ENCODE data around the gene FAM53B.

Gene FAM53B

GRCh38 chr10:124629842-124630241, 114.3 kb downstream of the FAM53B start:
- DNase-seq (ENCODE audit: low read depth in 2 of 2), result no peak

DNA sequence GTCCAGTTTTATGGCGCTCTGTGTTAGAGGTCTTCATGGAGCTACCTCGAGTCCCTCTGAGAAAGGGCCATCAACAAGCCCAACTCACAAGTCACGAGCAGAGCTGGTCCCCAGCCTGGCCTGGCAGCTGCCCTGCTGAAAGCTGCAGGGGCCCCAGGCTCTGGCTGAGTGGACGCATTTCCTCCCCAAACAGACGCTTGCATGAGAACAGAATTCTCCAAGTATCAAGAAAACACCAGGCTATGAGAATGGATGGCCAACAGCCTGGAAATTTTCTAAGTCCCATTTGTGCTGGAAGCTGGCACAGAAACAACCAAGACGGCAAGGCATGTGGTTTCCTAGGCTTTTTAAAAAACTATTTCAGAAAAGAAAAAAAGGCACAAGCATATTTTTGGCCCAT, 114.8 kb downstream of the FAM53B start:
- no peak for DNase-seq (ENCODE audit: low read depth in 2 of 2)

DNA sequence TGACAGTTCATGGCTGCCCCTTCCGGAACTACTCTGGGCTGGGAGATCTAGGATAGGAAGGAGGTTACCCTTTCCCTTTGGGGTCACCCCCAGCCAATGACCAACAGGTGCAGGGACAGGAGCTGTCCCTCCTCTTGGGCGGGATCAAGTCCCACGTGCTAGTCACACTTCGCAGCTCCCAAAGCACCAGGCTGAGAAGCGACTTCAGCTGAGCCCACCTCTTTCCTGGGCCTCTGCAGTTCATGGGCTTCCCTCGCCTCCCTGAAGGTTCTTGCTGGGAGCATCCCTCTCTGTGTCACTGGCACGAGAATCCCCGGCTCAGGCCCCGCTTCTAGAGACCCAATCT, 115.5 kb downstream of the FAM53B start:
- DNase-seq (ENCODE audit: low read depth in 2 of 2), result no peak

- DNase-seq (ENCODE audit: low read depth in 2 of 2), result no peak
These were observed 116.1 kb downstream of the FAM53B start for GRCh38 chr10:124627866-124628675.

- no peak for DNase-seq (ENCODE audit: low read depth in 2 of 2)
These were observed 117.3 kb downstream of the FAM53B start for GRCh38 chr10:124626759-124627380.

DNA sequence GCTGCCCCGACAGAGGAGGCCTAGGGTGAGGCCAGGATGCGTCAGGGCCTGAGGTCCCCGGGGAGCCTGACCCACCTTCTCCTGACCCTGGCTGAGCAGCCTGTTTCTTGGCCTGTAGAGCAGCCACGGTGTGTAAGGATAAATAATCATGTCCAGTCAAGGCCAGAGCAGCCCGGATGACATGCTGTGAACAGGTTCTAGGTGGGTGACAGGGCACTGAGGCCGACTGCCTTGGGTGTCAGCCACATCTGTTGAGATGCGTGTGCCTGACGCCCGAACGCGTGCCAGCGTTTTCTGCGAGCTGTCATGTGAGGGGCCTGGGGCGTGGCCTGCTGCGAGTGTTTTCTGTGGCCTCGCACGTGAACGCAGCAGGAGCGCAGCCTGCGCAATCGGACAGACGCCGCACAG, 118.3 kb downstream of the FAM53B start:
- no peak for DNase-seq (ENCODE audit: low read depth in 2 of 2)

GRCh38 chr10:124624895-124625294, 119.3 kb downstream of the FAM53B start:
- no peak for DNase-seq (ENCODE audit: low read depth in 2 of 2)

GRCh38 chr10:124624466-124624865, 119.7 kb downstream of the FAM53B start:
- DNase-seq (ENCODE audit: low read depth in 2 of 2), result no peak

DNA sequence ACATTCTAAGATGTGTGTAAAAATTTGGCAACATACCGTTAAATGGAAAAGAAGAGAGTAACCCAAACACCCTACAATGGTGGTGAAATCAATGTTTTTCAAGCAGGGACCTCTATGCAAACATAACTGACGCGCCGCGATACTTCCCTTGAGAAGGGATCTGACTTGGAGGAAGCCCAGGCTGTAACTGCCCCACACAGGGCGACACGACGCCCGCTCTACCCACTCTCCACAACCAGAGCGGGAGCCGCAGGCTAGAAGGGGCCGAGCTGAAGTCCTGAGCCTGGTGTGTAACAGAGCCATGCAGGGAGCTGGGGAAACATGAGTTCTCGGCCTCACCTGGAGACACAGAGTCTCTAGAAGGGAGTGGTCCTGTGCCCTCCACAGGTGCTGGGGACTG, 120.2 kb downstream of the FAM53B start:
- DNase-seq (ENCODE audit: low read depth in 2 of 2), result no peak

GRCh38 chr10:124622866-124623536, 121.2 kb downstream of the FAM53B start:
- DNase-seq (ENCODE audit: low read depth in 2 of 2), result no peak

- DNase-seq (ENCODE audit: low read depth in 2 of 2), result no peak
These were observed 122.0 kb downstream of the FAM53B start for GRCh38 chr10:124622158-124622557.

- no peak for DNase-seq (ENCODE audit: low read depth in 2 of 2)
These were observed 122.5 kb downstream of the FAM53B start for GRCh38 chr10:124621637-124622036.

GRCh38 chr10:124619802-124620490, 124.2 kb downstream of the FAM53B start:
- no peak for DNase-seq (ENCODE audit: low read depth in 2 of 2)

DNA sequence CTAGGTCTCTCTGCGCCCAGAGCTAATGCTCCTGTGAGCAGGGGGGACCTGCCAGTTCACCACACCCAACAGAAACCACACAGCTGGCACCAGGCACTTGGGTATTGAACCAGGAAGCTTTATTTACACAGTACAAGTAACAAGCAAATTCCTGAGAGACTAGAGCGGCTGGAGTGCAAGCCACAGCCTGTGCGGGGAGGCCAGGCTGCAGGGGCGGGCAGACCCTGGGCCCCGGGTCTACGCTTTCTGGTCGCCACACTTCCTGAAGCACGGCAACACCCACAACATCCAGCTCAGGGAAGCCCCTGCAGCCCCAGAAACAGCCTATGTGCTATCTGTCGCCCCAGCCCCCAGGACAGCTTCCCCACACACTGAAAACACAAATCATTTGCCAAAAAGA, 125.0 kb downstream of the FAM53B start:
- no peak for DNase-seq (ENCODE audit: low read depth in 2 of 2)

DNA sequence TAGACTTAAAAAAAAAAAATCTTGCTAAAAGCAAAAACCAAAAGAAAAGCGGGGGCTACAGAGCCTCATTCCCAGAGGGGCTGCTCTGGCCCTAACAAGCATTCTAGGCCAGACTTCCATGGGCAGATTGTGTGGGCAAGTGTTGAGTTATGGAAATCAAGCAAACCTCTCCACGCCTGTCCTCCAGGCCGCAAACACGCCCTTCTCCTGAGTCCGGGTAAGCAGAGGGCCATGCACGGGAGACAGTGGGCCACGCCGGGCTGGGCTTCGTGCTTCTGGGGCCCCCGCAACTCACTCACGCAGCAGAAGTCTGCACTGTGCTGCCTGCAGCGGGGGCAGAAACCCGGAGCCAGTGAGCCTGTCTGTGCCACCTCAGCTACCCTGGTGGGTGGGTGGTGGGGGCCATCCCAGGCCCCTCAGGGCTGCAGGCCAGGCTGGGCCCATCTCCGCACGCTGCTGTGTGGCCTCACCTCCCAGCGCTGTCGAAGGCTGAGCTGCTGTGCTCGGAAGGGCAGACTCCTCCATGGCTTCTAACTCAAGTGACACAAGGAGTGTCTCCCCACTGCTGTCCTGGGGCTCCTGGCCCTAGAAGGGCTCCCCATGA, 125.6 kb downstream of the FAM53B start:
- DNase-seq (ENCODE audit: low read depth in 2 of 2), result no peak

DNA sequence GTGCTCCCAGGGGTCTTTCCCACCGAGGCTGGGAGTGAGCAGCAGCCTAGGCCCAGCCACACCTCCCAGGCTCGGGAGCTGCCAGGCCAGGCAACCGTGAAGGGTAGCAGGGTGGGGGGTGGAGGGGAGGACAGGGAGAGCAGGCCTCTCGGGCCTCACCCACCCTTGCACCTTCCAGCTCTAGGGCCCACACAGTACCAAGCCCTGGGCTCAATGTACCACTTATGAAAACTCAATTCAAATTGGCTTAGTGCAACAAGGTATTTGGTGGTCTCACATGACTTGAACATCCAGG, 127.4 kb downstream of the FAM53B start:
- DNase-seq (ENCODE audit: low read depth in 2 of 2), result no peak

DNA sequence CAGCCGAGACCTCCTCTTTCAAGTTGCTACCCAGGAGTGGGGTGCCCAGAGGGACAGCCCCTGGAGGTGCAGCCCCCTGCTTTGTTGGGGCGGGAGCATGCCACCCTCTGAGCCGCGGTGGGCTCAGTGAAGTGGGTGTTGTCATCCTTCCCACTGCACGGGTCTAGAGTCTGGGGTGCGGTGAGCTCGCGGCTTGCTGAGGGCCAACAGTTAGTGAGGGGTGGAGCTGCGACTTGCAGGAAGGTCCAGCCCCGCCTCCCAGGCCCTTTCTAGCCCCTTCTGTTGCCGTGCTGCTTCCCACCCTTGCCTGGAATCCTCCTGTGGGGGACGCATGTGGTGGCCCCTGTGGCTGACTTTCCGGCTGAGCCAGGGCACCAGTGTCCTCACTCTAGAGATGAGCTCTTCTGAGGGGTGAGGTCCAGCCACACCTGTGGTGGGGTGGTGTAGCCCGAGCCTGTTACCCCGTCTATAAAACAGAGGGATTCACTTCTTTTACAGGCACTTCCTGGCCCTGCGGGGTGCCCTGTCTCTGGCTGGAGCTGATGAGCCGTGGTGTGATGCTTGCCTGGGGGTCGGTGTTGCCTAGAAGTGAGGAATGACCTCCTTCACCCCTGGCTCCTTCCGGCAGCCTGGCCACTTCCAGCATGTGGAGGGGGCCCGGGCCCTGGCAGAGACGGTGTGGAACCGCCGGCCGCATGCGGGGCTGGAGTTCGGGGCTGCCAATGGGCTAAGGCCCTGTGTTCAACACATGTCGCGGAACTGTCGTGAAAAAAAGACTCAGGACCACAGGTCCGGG, 127.9 kb downstream of the FAM53B start:
- DNase-seq (ENCODE audit: low read depth in 2 of 2), result no peak

DNA sequence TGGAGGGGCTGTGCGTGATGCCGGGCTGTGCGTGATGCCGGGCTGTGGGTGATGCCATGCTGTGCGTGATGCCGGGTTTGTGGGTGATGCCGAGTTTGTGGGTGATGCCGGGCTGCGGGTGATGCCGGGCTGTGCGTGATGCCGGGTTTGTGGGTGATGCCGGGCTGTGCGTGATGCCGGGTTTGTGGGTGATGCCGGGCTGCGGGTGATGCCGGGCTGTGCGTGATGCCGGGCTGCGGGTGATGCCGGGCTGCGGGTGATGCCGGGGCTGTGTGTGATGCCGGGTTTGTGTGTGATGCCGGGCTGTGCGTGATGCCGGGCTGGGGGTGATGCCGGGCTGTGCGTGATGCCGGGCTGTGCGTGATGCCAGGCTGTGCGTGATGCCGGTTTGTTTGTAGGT, 128.9 kb downstream of the FAM53B start:
- no peak for DNase-seq (ENCODE audit: low read depth in 2 of 2)

DNA sequence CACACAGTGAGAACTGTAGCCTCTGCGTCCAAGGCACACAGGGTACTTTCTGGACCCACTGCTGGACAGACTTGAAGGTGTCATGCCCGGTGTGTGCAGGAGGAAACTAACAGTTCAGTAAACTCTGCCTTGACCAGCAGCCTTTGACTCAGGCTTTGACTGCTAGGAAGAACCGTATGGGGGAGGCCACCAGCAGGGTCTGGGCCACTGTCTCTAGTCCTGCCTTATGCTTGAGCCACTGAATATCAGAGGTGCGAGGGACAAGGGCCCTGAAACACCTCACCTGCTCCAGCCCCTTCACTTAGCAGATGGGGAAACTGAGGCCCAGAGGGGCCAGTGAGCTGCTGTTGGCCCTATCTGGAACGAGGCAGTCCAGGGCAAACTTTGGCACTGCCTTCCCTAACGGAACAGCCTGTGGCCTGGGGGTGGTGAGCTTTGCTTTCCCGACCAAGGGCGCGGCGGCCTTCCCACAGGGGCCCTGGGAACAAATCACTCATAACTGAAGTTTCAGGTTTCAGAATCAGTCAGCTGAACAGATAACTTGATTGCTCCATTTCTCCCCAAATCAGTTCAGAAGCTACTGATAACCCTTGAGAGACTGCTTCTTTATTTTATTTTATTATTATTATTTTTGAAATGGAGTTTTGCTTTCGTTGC, 130.0 kb downstream of the FAM53B start:
- DNase-seq (ENCODE audit: low read depth in 2 of 2), result no peak

- no peak for DNase-seq (ENCODE audit: low read depth in 2 of 2)
These were observed 131.3 kb downstream of the FAM53B start for GRCh38 chr10:124612611-124613498.

All from fibroblast of skin of left biceps (primary cell).